ENCODE data around the gene ALOX15B.

ALOX15B gene

GRCh38 chr17:8019665-8020650 is 18.9 kb upstream of the ALOX15B start:
- no peak for TF ChIP-seq RAD21 (IDR thresholded peaks at IDR 0.05; ENCODE audit: low read depth)
- no peak for TF ChIP-seq MAX (IDR thresholded peaks at IDR 0.05)
- TF ChIP-seq EP300 (IDR thresholded peaks at IDR 0.05; ENCODE audit: borderline replicate concordance) = no peak
- no peak for TF ChIP-seq CREB1 (IDR thresholded peaks at IDR 0.05; ENCODE audit: low read depth)

- TF ChIP-seq RAD21 (IDR thresholded peaks at IDR 0.05; ENCODE audit: low read depth) (no peak), USF1 (IDR thresholded peaks at IDR 0.05) (no peak), FOXM1 (IDR thresholded peaks at IDR 0.05; ENCODE audit: borderline replicate concordance, low read depth) (no peak), NFIC (IDR thresholded peaks at IDR 0.05) (no peak), EP300 (IDR thresholded peaks at IDR 0.05; ENCODE audit: borderline replicate concordance) (no peak), YY1 (IDR thresholded peaks at IDR 0.05; ENCODE audit: low read depth) (no peak), CEBPB (IDR thresholded peaks at IDR 0.05) (no peak), TEAD4 (IDR thresholded peaks at IDR 0.05) (no peak), REST (IDR thresholded peaks at IDR 0.05; ENCODE audit: low read depth) (no peak), CREB1 (IDR thresholded peaks at IDR 0.05; ENCODE audit: low read depth) (no peak), TCF12 (IDR thresholded peaks at IDR 0.05; ENCODE audit: low read depth) (no peak)
These were observed 17.9 kb upstream of the ALOX15B start for GRCh38 chr17:8020776-8021564.

- TF ChIP-seq TAF1 (IDR thresholded peaks at IDR 0.05; ENCODE audit: low read depth) (no peak), EP300 (IDR thresholded peaks at IDR 0.05; ENCODE audit: borderline replicate concordance) (no peak), EGR1 (IDR thresholded peaks at IDR 0.05) (no peak), TCF12 (IDR thresholded peaks at IDR 0.05; ENCODE audit: low read depth) (no peak), TEAD4 (IDR thresholded peaks at IDR 0.05) (no peak), CEBPB (IDR thresholded peaks at IDR 0.05) (no peak), RAD21 (IDR thresholded peaks at IDR 0.05; ENCODE audit: low read depth) (no peak)
These were observed 17.1 kb upstream of the ALOX15B start for GRCh38 chr17:8021565-8022359.

GRCh38 chr17:8022360-8023003 is 16.4 kb upstream of the ALOX15B start:
- TF ChIP-seq YY1 (IDR thresholded peaks at IDR 0.05; ENCODE audit: low read depth) (no peak), CEBPB (IDR thresholded peaks at IDR 0.05) (no peak), USF1 (IDR thresholded peaks at IDR 0.05) (no peak), RAD21 (IDR thresholded peaks at IDR 0.05; ENCODE audit: low read depth) (no peak), EP300 (IDR thresholded peaks at IDR 0.05; ENCODE audit: borderline replicate concordance) (no peak), MAX (IDR thresholded peaks at IDR 0.05) (no peak), TAF1 (IDR thresholded peaks at IDR 0.05; ENCODE audit: low read depth) (no peak), CREB1 (IDR thresholded peaks at IDR 0.05; ENCODE audit: low read depth) (no peak), EGR1 (IDR thresholded peaks at IDR 0.05) (no peak), TCF12 (IDR thresholded peaks at IDR 0.05; ENCODE audit: low read depth) (no peak), NFIC (IDR thresholded peaks at IDR 0.05) (no peak), TEAD4 (IDR thresholded peaks at IDR 0.05) (no peak), ZBTB7A (IDR thresholded peaks at IDR 0.05; ENCODE audit: low read depth) (no peak), FOXM1 (IDR thresholded peaks at IDR 0.05; ENCODE audit: borderline replicate concordance, low read depth) (no peak)

GRCh38 chr17:8025176-8025911 is 13.5 kb upstream of the ALOX15B start:
- TF ChIP-seq MAX (IDR thresholded peaks at IDR 0.05) = no peak
- TF ChIP-seq REST (IDR thresholded peaks at IDR 0.05; ENCODE audit: low read depth) = no peak
- TF ChIP-seq TEAD4 (IDR thresholded peaks at IDR 0.05) = no peak
- TF ChIP-seq YY1 (IDR thresholded peaks at IDR 0.05; ENCODE audit: low read depth) = no peak
- TF ChIP-seq RAD21 (IDR thresholded peaks at IDR 0.05; ENCODE audit: low read depth) = no peak
- TF ChIP-seq CREB1 (IDR thresholded peaks at IDR 0.05; ENCODE audit: low read depth) = no peak
- no peak for TF ChIP-seq USF1 (IDR thresholded peaks at IDR 0.05)
- TF ChIP-seq EP300 (IDR thresholded peaks at IDR 0.05; ENCODE audit: borderline replicate concordance) = no peak
- TF ChIP-seq CEBPB (IDR thresholded peaks at IDR 0.05) = no peak
- TF ChIP-seq TCF12 (IDR thresholded peaks at IDR 0.05; ENCODE audit: low read depth) = no peak
- TF ChIP-seq EGR1 (IDR thresholded peaks at IDR 0.05) = no peak
- no peak for TF ChIP-seq FOXM1 (IDR thresholded peaks at IDR 0.05; ENCODE audit: borderline replicate concordance, low read depth)
- no peak for TF ChIP-seq NFIC (IDR thresholded peaks at IDR 0.05)
